Tibial artery (tissue), 4 donors: ENCODE results near the gene ZKSCAN8.

Source experiments
- DNase-seq, 2 donors: peaks; one replicate each; pipeline ENCODE4 v3.0.0-alpha.2; 2019
- H3K27ac ChIP-seq, 2 donors: fragments of 200-600 bp; sonication (generic) in 1 of 2; 1 replicate in 1 of 2; 2 replicates in 1 of 2; pipeline ENCODE4 v1.5.1; 2018 to 2019; ENCODE audit warnings: mild to moderate bottlenecking in 1 of 2
- H3K27me3 ChIP-seq, 2 donors: fragments of 200-600 bp; sonication (generic) in 1 of 2; one replicate each; pipeline versions ENCODE4 v1.5.1 to v1.6.0; 2016 to 2019
- H3K36me3 ChIP-seq, 3 donors: fragments of 200-600 bp; sonication (generic) in 2 of 3; one replicate each; pipeline ENCODE4 v1.5.1; 2016 to 2019; ENCODE audit warnings: mild to moderate bottlenecking in 2 of 3
- H3K4me1 ChIP-seq, 4 donors: fragments of 200-600 bp; sonication (generic) in 2 of 4; 1 replicate in 3 of 4; 2 replicates in 1 of 4; pipeline ENCODE4 v1.5.1; 2016 to 2019
- H3K4me3 ChIP-seq, 2 donors: fragments of 200-600 bp; sonication (generic) in 1 of 2; 1 replicate in 1 of 2; 2 replicates in 1 of 2; pipeline ENCODE4 v1.5.1; 2018 to 2019; ENCODE audit warnings: mild to moderate bottlenecking in 2 of 2
- H3K9me3 ChIP-seq, 3 donors: fragments of 200-600 bp; sonication (generic) in 1 of 3; one replicate each; pipeline ENCODE4 v1.5.1; 2016 to 2019
- CTCF ChIP-seq, 2 experiments: fragments of 200-600 bp in 1 of 2; fragments of 450-650 bp in 1 of 2; IDR thresholded peaks; one replicate each; pipeline ENCODE4 v1.5.1; 2017 to 2019; ENCODE audit warnings: antibody characterized with exemption in 2 of 2, mild to moderate bottlenecking in 1 of 2, moderate library complexity in 1 of 2
- intact Hi-C: fragments of 100-400 bp; cut with DNase I; formaldehyde crosslinking; loops from one replicate; pipeline ENCODE4 v1.15.0; 2023; ENCODE audit warnings: low total_unique reads

ZKSCAN8 gene

DNA sequence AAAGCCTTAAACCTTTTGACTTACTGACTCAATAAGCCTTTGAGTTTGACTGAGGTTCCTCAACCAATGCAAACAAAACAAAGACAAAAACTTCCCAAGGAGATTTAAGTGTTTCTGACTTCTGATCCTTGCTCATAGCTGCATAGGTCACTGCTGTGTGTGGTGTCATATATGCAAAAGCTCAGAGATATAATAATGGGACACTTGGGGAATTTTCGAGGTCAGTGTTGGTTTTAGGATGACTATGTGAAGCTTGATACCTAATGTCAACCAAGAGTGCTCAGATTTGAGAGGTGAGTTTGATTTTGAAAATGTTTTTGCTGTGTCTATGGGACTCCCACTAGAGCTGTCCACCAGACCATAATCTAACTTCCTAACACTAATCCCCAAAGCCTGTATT lies 26.2 kb downstream of the ZKSCAN8 start:
- intact Hi-C loops = no loop called here
- Histone ChIP-seq H3K36me3 (peaks cover 0 to 9% (median 3%) of the 10 kb centered on the region in 3 donors), H3K27ac (no peak overlapping the region), H3K4me3 (no peak overlapping the region), H3K4me1 (no peaks in the 10 kb centered on the region), H3K27me3 (no peaks in the 10 kb centered on the region), H3K9me3 (no peaks in the 10 kb centered on the region)
- no peak for DNase-seq
- no peak for TF ChIP-seq CTCF (IDR thresholded peaks at IDR 0.05)

DNA sequence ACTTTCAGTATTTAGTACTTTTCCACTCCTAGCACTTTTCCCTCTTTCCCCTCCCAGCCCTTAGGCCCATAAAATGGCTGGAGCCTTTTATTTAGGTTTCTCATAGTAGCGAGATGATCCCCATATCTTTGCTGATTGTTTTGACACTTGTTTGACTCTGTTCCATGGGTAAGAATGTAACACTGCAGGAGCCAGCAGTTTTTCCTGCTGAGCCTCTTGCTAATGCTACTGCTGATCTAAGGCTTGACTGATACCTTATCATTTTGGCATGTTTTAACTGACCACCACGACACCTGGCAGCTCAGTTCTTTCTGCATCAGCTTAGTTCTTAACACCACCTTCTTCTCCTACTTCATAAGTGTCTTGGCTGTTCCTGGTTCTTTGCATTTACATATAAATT lies 29.6 kb downstream of the ZKSCAN8 start:
- Histone ChIP-seq H3K4me3 (no peak overlapping the region), H3K36me3 (peaks cover 0 to 9% (median 3%) of the 10 kb centered on the region in 3 donors), H3K27ac (no peak overlapping the region), H3K9me3 (no peaks in the 10 kb centered on the region), H3K27me3 (no peaks in the 10 kb centered on the region), H3K4me1 (no peaks in the 10 kb centered on the region)
- no peak for TF ChIP-seq CTCF (IDR thresholded peaks at IDR 0.05)
- intact Hi-C loops = no loop called here
- no peak for DNase-seq

GRCh38 chr6:28172006-28172405 lies 30.3 kb downstream of the ZKSCAN8 start:
- H3K9me3 ChIP-seq = no peaks in the 10 kb centered on the region
- intact Hi-C loops = no loop called here
- H3K36me3 ChIP-seq = peaks cover 0 to 9% (median 3%) of the 10 kb centered on the region in 3 donors
- H3K27ac ChIP-seq = no peak overlapping the region
- no peak for TF ChIP-seq CTCF (IDR thresholded peaks at IDR 0.05)
- DNase-seq = no peak
- no peaks in the 10 kb centered on the region for H3K4me1 ChIP-seq
- H3K4me3 ChIP-seq = no peak overlapping the region
- H3K27me3 ChIP-seq = no peaks in the 10 kb centered on the region

GRCh38 chr6:28176373-28176772 lies 34.7 kb downstream of the ZKSCAN8 start:
- TF ChIP-seq CTCF (IDR thresholded peaks at IDR 0.05) = no peak
- DNase-seq = no peak
- intact Hi-C loops = loop anchor here (5.0 kb wide), 1 partner anchor 296 kb away; no protein-coding TSS in a partner anchor

DNA sequence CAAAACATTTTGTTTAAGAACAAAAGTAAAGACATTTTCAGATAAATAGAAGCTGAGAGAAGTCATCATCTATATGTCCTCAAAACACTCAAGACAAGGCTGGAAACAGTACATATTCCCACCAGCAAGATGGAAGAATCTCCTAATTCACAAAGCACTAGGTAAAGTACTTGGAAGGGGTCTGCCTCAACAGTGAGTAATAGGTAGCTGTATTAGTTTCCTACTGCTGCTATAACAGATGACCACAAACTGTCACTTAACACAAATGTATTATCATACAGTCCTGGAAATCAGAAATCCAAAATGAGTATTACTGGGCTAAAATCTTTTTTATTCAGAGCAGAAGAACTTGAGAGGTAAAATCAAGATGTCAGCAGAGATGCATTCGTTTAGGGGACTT lies 40.6 kb downstream of the ZKSCAN8 start:
- no peaks in the 10 kb centered on the region for H3K36me3 ChIP-seq
- intact Hi-C loops = no loop called here
- H3K4me3 ChIP-seq = no peak overlapping the region
- no peak overlapping the region for H3K27ac ChIP-seq
- no peaks in the 10 kb centered on the region for H3K4me1 ChIP-seq
- DNase-seq = no peak
- no peak for TF ChIP-seq CTCF (IDR thresholded peaks at IDR 0.05)
- H3K27me3 ChIP-seq = peaks cover 0 to 2% of the 10 kb centered on the region in 2 donors
- peaks cover 4 to 12% (median 4%) of the 10 kb centered on the region in 3 donors for H3K9me3 ChIP-seq

More at GRCh38 chr6:28176373-28176772, 34.7 kb downstream of the ZKSCAN8 start:
- peaks cover 0 to 5% (median 0%) of the 10 kb centered on the region in 3 donors for H3K9me3 ChIP-seq
- no peaks in the 10 kb centered on the region for H3K36me3 ChIP-seq
- no peak overlapping the region for H3K27ac ChIP-seq
- no peaks in the 10 kb centered on the region for H3K4me1 ChIP-seq
- H3K27me3 ChIP-seq = peaks cover 0 to 2% of the 10 kb centered on the region in 2 donors
- H3K4me3 ChIP-seq = no peak overlapping the region
